MV-4-11 (cell line): Measurements from ENCODE around the gene ROCK2.

ENCODE experiments used
- DNase-seq: peaks from one replicate; lab custom pipeline; 2025; lab: John Stamatoyannopoulos, UW

ROCK2 gene

GRCh38 chr2:11310212-11310611 lies 34.2 kb downstream of the ROCK2 start:
- DNase-seq = no peak

- no peak for DNase-seq
These were observed 34.7 kb downstream of the ROCK2 start for GRCh38 chr2:11309706-11310105.

GRCh38 chr2:11307764-11308415 lies 36.5 kb downstream of the ROCK2 start:
- DNase-seq = no peak

GRCh38 chr2:11305958-11306357 lies 38.5 kb downstream of the ROCK2 start:
- DNase-seq = no peak

GRCh38 chr2:11305338-11305737 lies 39.1 kb downstream of the ROCK2 start:
- DNase-seq = peak; percentile 24

GRCh38 chr2:11304476-11304875 lies 40.0 kb downstream of the ROCK2 start:
- DNase-seq = no peak

GRCh38 chr2:11303290-11304013 lies 41.0 kb downstream of the ROCK2 start:
- no peak for DNase-seq

GRCh38 chr2:11299439-11299838 lies 45.0 kb downstream of the ROCK2 start:
- no peak for DNase-seq

GRCh38 chr2:11298592-11298991 lies 45.8 kb downstream of the ROCK2 start:
- DNase-seq = no peak

GRCh38 chr2:11296401-11296800 lies 48.0 kb downstream of the ROCK2 start:
- no peak for DNase-seq

GRCh38 chr2:11292464-11293255 lies 51.8 kb downstream of the ROCK2 start:
- DNase-seq = peak; percentile 85

GRCh38 chr2:11290713-11291112 lies 53.7 kb downstream of the ROCK2 start:
- no peak for DNase-seq

- DNase-seq = no peak
These were observed 54.2 kb downstream of the ROCK2 start for GRCh38 chr2:11290211-11290610.

GRCh38 chr2:11288431-11288830 lies 56.0 kb downstream of the ROCK2 start:
- DNase-seq = no peak

- no peak for DNase-seq
These were observed 57.7 kb downstream of the ROCK2 start for GRCh38 chr2:11286749-11287148.

GRCh38 chr2:11286323-11286722 lies 58.1 kb downstream of the ROCK2 start:
- no peak for DNase-seq

GRCh38 chr2:11285499-11285898 lies 58.9 kb downstream of the ROCK2 start:
- no peak for DNase-seq

- peak; percentile 64 for DNase-seq
These were observed 63.2 kb downstream of the ROCK2 start for GRCh38 chr2:11281186-11281585.

GRCh38 chr2:11280713-11281112 lies 63.7 kb downstream of the ROCK2 start:
- DNase-seq = no peak

- DNase-seq = no peak
These were observed 65.0 kb downstream of the ROCK2 start for GRCh38 chr2:11279398-11279797.

- DNase-seq = no peak
These were observed 66.2 kb downstream of the ROCK2 start for GRCh38 chr2:11278219-11278618.

- DNase-seq = no peak
These were observed 68.5 kb downstream of the ROCK2 start for GRCh38 chr2:11275910-11276309.

- peak; percentile 59 for DNase-seq
These were observed 73.5 kb downstream of the ROCK2 start for GRCh38 chr2:11270891-11271290.
